Skeletal muscle cell (primary cell): Measurements from ENCODE around the gene MAD1L1.
"Not testable (repeated sequence)": the region's sequence is repeated elsewhere in the genome, so short reads cannot be mapped to it uniquely, and the experiment has no call there.

Experiments
- DNase-seq: peaks from one replicate; pipeline ENCODE4 v3.0.0-alpha.2; 2010; ENCODE audit warnings: low read depth
- H3K4me3 ChIP-seq: 2 replicates; pipeline ENCODE4 v1.5.1; 2011; ENCODE audit warnings: low read depth, mild to moderate bottlenecking, control low read depth, low read length, moderate library complexity

MAD1L1 gene

DNA sequence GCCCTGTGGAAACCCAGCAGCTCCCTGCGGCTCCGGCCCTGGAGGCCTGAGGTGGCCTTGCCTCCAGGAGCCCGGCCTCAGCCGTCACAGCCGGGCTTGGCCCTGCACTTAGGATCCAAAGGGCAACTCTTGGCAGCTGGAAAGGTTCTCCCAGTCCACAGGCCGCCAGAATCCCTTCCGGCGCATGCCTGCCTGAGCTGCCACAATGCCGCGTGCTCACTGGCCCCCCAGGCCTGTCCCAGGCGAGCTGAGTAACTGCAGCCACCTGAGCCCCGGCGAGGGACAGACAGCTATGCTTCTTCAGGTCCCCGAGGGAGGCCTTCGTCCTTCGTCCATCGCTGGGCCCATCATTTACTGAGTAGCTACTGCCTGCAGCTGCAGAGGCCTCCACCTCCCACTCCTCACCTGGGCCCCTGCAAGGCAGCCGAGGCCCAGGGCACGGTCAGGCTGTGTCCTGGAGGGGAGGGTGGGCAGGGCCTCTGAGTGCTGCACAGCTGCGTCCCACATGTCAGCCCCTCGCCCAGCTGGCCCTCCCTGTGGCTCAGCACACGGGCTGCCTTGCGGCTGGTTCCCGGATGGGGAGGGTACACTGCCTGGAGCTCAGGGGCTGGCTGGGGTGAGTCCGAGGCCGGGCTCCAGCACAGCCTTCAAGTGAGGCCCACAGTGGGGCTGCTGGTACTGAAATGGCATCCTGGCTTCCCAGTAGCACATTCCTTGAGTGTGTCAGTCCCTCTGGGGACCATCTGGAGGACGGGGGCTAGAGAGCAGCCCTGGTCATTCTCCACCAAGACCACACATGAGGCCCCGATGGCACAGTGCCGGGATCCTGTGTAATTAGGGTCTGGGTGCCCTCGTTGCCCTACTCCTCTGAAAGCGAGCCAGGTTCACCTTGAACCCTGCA, 390.2 kb downstream of the MAD1L1 start:
- peak; percentile 15 for DNase-seq
- H3K4me3 ChIP-seq, result no peak overlapping the region

DNA sequence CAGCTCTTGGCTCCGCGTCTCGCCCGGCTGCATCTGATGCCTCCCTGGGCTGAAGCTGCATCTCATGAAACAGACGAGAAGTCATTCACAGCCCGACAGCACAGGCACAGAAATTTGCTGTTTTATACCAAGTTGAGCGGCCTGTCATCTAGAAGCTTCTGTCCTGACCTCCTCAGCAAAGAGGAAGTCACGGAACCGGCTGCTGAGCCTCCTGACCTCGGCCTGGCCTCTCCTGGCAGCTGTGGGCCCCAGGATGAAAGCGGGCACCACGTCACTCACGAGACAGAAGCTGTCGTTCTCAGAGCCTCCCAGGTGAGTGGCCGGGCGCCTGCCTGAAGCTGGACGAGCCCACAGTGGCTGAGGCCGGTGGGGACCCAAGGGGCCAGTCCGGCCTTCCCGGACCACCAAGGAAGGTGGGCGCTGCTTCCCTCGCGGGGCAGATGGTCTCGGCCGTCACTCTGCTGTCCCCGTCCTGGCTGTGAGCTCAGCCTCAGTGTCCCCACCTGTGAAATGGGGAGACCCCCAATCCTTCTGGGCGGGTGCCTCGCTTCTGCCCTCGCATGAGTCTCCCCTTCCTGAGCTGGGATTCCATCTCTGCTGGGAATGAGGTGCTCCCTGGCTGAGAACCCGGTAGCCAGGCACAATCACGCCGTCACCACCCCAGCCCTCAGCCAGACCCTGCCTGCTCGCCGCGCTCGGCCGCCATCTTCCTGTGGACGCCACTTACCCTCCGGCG, 391.3 kb downstream of the MAD1L1 start:
- not testable (repeated sequence) for DNase-seq, H3K4me3 ChIP-seq

DNA sequence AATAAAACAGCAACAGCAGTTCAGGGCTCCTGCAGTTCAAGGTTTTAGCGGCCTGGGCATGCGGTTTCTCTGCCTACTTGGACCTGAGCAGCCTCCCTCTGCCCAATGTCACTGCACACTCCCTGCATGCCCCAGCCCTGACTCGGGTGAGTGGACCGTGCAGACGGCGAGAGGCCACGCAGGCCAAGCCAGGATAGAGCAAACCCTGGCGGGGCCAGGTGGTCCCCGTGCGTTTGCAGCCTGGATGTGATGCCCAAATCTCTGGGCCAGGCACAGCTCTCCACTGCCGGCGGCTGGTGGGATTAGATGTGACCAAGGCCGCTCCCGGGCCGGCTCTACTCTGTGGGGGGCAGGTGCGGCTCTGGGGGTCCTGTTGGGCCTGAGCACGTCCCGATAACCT, 392.0 kb downstream of the MAD1L1 start:
- H3K4me3 ChIP-seq, DNase-seq: not testable (repeated sequence)

DNA sequence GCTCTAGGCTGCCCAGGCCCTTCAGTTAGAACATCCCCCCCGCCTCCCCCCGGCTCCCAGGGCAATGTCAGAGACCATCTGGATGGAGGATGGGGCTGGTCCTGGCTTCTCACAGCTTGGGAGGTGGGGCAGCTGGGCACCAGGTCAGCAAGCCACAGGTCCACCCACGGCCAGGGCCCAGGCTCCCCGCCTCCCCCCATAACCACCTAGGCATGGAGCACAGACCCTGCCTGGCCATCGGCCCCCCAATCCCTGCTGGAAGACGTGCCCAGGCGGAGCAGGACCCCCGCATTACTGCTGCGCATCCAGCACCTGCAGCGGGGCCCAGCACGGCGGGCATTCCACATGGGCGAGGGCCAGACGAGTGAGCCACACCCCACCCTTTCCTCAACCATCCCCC, 393.0 kb downstream of the MAD1L1 start:
- H3K4me3 ChIP-seq, result no peak overlapping the region
- no peak for DNase-seq

DNA sequence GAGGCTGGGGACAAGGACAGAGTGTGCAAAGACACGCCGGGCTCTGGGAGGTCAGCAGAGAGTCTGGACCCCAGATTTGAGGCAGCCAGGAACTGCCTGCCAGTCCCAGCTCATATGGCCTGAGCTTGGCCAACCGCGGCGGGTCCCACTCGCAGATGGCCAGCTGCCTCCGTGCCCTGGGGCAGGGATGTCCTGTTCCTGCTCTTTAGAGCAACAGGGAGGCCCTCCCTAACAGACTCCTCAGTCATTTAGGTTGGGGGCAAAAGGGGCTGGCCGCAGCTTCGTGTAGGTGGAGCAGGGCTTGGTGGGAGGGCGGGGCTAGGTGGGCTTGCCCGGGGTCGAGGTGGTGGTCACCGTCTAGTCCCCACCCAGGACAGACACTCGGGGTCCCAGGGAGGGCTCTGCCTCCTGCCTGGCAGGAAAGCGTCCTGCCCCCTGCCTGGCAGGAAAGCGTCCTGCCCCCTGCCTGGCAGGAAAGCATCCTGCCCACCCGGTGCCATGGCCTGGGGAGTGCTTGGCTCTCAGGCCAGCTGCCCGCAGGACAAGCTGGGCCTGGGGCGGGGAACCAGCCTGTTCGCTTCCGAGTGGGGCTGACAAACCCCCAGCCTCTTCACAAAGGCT, 393.7 kb downstream of the MAD1L1 start:
- DNase-seq, H3K4me3 ChIP-seq: not testable (repeated sequence)

DNA sequence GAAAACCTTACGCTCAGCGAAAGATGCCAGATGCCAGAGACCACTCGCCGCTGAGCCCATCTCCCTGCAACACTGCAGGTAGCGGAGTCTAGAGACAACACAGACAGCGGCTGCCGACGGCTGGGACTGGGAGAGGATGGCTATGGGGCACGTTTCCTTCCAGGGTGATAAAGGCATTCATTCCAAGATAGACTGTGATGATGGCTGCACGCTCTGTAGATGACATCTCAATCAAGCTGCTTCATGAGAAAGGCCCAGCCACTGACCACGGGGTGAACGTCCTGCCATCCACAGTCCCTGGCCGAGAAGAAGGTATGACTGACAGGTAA, 394.2 kb downstream of the MAD1L1 start:
- DNase-seq, result not testable (repeated sequence)

DNA sequence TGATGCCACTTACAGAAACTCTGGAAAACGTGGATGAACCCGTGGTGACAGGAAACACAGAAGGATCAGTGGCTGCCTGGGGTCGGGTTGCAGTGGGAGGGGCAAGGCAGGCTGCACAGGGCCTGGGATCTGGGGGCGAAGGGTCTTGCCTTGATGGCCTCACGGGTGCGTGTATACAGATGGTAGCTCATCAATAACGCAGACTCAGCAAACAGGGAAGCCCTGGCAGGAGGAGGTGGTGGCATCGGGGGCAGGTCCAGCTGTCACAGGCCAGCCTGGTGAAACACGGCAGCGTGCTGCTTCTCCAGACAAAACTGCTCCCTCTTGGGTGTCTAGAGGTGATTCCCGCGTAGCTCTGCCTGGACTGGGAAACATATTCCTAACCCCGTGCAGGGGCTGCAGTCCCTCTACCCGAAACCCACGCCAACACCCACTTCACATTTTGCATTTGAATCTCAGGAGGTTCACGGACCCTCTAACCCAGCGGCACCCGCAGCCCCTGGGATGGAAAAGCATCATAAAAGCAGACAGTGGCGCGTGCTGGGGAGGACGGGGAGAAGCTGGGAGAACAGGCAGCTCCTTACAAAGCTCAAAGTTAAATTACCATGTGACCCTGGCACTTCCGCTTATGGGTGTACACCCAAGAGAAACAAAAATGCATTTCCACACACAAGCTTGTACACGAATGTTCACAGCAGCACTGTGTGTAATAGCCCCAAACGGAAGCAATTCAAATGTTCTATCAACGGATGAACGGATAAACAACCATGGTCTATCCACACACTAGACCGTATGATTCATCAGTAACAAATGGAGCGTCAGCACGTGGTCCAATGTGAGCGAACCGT, 394.8 kb downstream of the MAD1L1 start:
- not testable (repeated sequence) for DNase-seq, H3K4me3 ChIP-seq

More for the DNA sequence above, 394.2 kb downstream of the MAD1L1 start:
- H3K4me3 ChIP-seq, result not testable (repeated sequence)

DNA sequence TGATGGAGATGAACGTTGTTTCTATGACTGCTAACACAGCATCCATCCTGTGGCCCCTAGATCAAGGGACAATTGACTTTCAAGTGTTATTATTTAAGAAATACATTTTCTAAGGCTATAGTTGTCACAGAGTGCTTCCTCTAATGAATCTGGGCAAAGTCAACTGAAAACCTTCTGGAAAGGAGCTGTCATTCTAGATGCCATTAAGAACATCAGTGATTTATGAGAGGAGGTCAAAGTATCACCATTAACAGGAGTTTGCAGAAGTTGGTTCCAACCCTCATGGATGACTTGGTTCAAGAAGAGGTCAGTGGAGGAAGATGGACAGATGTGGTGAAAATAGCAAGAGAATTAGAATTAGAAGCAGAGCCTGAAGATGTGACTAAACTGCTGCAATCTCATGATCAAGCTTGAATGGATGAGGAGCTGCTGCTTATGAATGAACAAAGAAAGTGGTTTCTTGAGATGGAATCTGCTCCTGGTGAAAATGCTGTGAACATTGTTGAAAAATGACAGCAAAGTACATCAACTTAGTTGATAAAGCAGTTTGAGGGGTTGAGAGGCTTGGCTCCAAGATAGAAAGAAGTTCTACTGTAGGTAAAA, 400.7 kb downstream of the MAD1L1 start:
- not testable (repeated sequence) for H3K4me3 ChIP-seq

DNA sequence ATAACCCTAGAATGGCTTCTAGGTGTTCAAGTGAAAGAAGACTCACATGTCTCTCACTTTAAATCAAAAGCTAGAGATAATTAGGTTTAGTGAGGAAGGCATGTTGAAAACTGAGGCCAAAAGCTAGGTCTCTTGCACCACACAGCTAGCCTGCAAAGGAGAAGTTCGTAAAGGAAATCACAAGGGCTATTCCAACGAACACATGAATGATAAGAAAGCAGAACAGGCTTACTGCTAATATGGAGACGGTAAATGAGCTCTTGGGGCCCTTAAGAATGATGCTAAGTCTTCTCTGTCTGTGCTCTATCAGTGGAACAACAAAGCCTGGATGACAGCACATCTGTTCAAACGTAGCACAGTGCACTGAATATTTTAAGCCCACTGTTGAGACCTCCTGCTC, 401.3 kb downstream of the MAD1L1 start:
- H3K4me3 ChIP-seq, result not testable (repeated sequence)

More for the DNA sequence above, 400.7 kb downstream of the MAD1L1 start:
- DNase-seq, result not testable (repeated sequence)

DNA sequence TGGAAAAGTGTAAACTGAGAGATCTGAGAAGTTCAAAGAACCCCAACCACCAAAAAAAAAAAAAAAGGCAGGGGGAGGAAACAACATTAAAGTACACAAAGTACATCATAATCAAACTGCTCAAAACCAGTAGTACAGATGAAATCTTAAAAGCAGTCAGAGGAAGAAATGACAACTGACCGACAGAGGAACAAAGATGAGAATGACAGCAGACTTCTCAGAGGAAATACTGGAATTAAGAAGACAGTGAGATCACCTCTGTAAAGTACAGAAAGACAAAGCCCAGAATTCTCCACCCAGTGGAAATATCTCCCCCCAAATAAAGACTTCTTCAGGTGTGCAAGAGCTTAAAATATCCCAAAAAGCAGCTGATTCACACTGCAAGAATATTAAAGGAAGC, 403.1 kb downstream of the MAD1L1 start:
- not testable (repeated sequence) for H3K4me3 ChIP-seq, DNase-seq

More for the DNA sequence above, 401.3 kb downstream of the MAD1L1 start:
- DNase-seq, result not testable (repeated sequence)

DNA sequence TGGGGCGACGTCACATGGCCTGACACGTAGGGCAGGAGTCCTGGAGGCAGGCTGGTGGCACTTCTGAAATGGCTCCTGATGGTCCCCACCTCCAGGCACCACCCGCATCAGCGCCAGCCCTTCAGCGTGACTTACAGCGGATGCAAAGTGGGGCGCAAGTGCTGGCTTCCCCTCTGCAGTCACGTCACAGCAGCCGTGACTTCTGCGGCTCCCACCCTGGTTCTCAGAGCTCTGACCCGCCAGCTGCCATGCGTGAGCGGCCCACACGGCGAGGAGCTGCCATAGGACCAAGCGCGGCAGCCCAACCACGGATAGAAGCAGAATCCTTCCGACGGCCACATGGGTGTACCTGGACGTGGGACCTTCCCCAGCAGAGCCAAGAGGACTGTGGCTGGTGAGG, 403.6 kb downstream of the MAD1L1 start:
- DNase-seq, result no peak
- H3K4me3 ChIP-seq, result no peak overlapping the region

DNA sequence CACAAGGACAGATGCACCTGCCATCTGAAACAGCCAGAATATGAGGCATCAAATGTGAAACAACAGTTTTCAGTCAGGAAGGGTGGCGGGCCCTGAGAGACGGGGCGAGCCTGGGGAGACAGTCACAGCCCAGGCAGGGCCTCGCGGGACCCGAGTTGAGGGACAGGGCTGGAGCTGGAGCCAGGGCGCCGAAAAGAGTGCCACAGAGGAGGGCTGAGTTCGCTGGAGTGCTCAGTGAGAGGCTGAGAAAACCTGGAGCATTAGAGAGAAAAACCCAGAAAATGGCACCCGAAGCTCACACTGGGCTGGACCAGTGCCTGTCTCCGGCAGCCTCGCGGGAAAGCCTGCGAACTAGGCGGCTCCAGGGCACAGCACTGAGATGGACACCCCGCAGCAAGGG, 404.6 kb downstream of the MAD1L1 start:
- H3K4me3 ChIP-seq, result not testable (repeated sequence)

DNA sequence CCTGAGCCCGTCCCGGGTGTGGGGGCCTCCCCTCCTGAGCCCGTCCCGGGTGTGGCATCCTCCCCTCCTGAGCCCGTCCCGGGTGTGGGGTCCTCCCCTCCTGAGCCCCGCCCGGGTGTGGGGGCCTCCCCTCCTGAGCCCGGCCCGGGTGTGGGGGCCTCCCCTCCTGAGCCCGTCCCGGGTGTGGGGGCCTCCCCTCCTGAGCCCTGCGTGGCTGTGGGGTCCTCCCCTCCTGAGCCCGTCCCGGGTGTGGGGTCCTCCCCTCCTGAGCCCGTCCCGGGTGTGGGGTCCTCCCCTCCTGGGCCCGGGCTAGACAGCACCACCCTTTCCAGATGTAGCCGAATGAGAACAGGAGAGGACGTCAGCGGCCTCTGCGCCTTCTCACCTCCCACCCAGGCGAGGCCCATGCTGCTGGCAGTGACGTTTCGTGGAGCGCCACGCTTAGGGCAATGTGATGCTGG, 405.2 kb downstream of the MAD1L1 start:
- DNase-seq, H3K4me3 ChIP-seq: not testable (repeated sequence)

More for the DNA sequence above, 404.6 kb downstream of the MAD1L1 start:
- not testable (repeated sequence) for DNase-seq

DNA sequence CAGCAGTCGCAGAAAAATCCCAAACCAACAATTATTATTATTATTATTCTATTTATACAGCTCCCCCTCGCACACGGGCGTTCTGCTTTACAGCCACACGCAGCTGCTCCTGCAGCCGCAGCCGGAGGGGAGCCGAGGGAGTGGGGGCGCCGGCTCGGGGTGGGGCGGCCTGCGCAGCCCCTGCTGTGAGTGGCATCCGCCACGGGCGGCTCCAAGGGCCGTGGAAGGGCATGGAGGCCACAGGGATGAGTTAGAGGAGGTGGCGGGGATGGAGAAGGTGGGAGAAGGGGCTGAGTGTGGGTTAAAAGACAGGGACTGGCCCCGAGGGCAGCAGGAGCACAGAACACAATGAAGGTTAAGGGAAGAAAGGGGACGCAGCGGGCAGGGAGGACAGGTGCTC, 405.8 kb downstream of the MAD1L1 start:
- H3K4me3 ChIP-seq, DNase-seq: not testable (repeated sequence)

DNA sequence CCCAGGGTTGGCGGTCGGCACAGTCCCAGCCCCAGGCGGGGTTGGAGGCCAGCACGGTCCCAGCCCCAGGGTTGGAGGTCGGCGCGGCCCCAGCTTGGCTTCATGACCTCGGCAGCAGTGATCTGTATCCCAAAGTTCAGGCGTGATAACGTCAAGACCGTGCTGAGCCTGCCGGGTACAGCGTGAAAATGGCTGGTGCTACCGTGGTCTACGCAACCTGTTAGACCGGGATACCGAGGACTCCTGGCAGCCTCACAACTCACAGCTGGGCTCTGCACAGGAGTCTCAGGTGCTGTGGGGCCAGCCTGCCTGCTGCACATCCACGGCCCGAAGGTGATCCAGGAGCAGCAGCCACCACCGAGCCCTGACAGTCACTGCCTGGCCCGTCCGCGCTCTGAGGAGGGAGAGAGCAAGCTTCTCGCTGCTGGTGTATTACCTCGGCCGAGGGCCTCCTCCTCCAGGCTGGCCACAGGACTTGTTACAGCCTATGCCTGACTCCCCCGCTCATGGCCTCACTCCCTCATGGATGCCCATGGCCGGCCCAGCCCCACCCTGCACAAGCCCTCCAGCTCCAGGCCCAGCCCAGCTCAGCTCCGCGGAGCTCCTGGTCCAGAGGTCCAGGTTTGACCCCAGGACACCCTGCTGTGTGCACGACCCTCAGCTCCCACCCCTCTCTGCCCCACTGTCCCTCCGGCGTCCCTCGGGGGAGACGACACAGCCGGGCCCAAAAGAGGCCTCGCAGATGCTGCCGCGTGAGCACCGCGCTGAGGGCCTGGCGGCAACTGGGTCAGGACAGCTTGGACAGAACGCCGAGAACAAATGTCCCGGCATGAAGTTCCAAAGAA, 406.6 kb downstream of the MAD1L1 start:
- H3K4me3 ChIP-seq, result no peak overlapping the region
- DNase-seq, result no peak

DNA sequence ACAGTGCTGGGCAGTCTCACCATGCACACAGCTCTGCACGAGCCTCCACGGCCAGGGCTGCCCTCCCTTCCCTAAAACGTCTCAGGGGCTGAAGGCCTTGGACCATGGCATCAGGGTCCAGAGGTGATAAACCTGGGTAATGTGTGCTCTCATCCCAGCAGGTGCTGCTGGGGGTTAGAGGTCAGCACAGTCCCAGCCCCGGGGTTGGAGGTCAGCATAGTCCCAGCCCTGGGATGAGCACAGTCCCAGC, 407.2 kb downstream of the MAD1L1 start:
- not testable (repeated sequence) for H3K4me3 ChIP-seq, DNase-seq

DNA sequence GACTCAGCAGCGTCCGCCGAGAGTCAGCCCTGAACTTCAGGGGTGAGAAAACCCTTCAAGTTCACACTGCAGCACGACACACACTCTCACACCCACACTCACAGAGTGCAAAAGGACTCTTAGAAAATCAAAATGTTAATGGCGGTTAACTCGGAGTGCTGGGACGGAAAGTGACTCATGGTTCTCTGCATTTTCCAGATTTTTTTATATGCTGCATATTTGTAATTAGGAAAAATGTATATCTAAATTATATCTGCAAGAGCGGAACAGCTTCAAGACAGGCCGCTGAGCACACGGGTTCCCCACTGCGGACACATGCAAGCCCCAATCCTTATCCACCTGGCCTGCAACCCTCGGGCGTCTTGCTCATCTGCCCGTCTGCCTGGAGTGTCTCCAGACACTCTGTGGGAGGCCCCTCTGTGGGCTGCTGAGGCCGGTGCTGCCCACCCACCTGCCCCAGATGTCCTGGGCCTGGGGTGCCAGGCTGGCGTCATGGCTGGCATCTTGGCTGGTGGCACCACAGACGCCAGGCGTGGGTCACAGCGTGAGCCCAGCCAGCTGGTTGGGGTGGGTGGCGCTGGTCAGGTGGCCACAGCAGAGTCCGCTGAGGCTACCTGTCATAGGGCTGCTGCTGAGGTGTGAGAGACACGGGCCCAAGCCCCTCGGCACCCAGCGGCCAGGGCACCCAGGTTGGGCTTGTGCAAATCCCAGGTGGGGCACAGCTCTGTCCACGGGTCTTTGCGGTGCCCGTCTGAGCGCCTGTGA, 407.7 kb downstream of the MAD1L1 start:
- not testable (repeated sequence) for DNase-seq

More for the DNA sequence above, 407.7 kb downstream of the MAD1L1 start:
- H3K4me3 ChIP-seq, result not testable (repeated sequence)
